Activated effector memory CD4-positive, alpha-beta T cell treated with anti-CD3 and anti-CD28 coated beads, Interleukin-2, amount 50 U/mL, for 16 hours (primary cell): ENCODE measurements around the gene PLPP1.

Source experiments
- DNase-seq: peaks from one replicate; pipeline ENCODE4 v3.0.0-alpha.2; 2020

Gene PLPP1

GRCh38 chr5:55441954-55442353 lies 92.8 kb downstream of the PLPP1 start:
- no peak for DNase-seq

GRCh38 chr5:55441107-55441771 lies 93.5 kb downstream of the PLPP1 start:
- DNase-seq: no peak

GRCh38 chr5:55440188-55440646 lies 94.5 kb downstream of the PLPP1 start:
- DNase-seq: peak; percentile 65

GRCh38 chr5:55438998-55439397 lies 95.8 kb downstream of the PLPP1 start:
- DNase-seq: no peak

GRCh38 chr5:55437859-55438206 lies 96.9 kb downstream of the PLPP1 start:
- DNase-seq: no peak

GRCh38 chr5:55437452-55437851 lies 97.3 kb downstream of the PLPP1 start:
- DNase-seq: no peak

- DNase-seq: no peak
Measured at GRCh38 chr5:55432549-55432948, 102.2 kb downstream of the PLPP1 start.

- DNase-seq: no peak
Measured at GRCh38 chr5:55429613-55430253, 105.0 kb downstream of the PLPP1 start.

GRCh38 chr5:55429221-55429612 lies 105.5 kb downstream of the PLPP1 start:
- no peak for DNase-seq

GRCh38 chr5:55427157-55427556 lies 107.6 kb downstream of the PLPP1 start:
- DNase-seq: no peak

GRCh38 chr5:55426455-55426854 lies 108.3 kb downstream of the PLPP1 start:
- DNase-seq: no peak

- no peak for DNase-seq
Measured at GRCh38 chr5:55421074-55421529, 113.7 kb downstream of the PLPP1 start.

- no peak for DNase-seq
Measured at GRCh38 chr5:55418994-55419968, 115.5 kb downstream of the PLPP1 start.

- DNase-seq: no peak
Measured at GRCh38 chr5:55416306-55416705, 118.5 kb downstream of the PLPP1 start.

- no peak for DNase-seq
Measured at GRCh38 chr5:55415071-55415470, 119.7 kb downstream of the PLPP1 start.

GRCh38 chr5:55413644-55414043 lies 121.1 kb downstream of the PLPP1 start:
- no peak for DNase-seq

- DNase-seq: no peak
Measured at GRCh38 chr5:55411876-55412275, 122.9 kb downstream of the PLPP1 start.

GRCh38 chr5:55410845-55411244 lies 123.9 kb downstream of the PLPP1 start:
- no peak for DNase-seq

- DNase-seq: no peak
Measured at GRCh38 chr5:55409775-55410174, 125.0 kb downstream of the PLPP1 start.

GRCh38 chr5:55407984-55408383 lies 126.8 kb downstream of the PLPP1 start:
- DNase-seq: no peak

- DNase-seq: no peak
Measured at GRCh38 chr5:55407059-55407684, 127.6 kb downstream of the PLPP1 start.

GRCh38 chr5:55406292-55406691 lies 128.5 kb downstream of the PLPP1 start:
- DNase-seq: no peak

- no peak for DNase-seq
Measured at GRCh38 chr5:55402199-55402598, 132.6 kb downstream of the PLPP1 start.
